Neural cell (in vitro differentiated cells): Measurements from ENCODE around the gene CMTM6. TPM values are rescaled to one million over a fixed set of nuclear protein-coding genes. Genes with fewer than 3 reads are reported as not detected.

Experiments
- H2AFZ ChIP-seq: fragments of 200-600, 300-800 bp; sonication (generic), shearing (Covaris generic); 2 replicates; pipeline ENCODE4 v1.6.0; 2014; ENCODE audit warnings: low read depth, mild to moderate bottlenecking, antibody characterized with exemption, low read length, moderate library complexity
- H3F3A ChIP-seq: fragments of 200-600 bp; shearing (Covaris generic); 2 replicates; pipeline ENCODE4 v1.6.1; 2016; ENCODE audit warnings: mild to moderate bottlenecking, moderate library complexity, mixed read lengths, antibody characterized with exemption, low read length; ENCODE audit not compliant: insufficient read depth, poor library complexity, severe bottlenecking
- H3K27ac ChIP-seq: fragments of 200-600, 300-800 bp; sonication (generic), shearing (Covaris generic); 2 replicates; pipeline ENCODE4 v1.5.1; 2014; ENCODE audit warnings: mild to moderate bottlenecking, low read length, moderate library complexity
- H3K27me3 ChIP-seq: fragments of 300-800, 200-600 bp; sonication (generic), shearing (Covaris generic); 2 replicates; pipeline ENCODE4 v1.6.0; 2014; ENCODE audit warnings: mild to moderate bottlenecking, low read depth, low read length, moderate library complexity; ENCODE audit not compliant: insufficient read depth
- H3K36me3 ChIP-seq: fragments of 300-800, 200-600 bp; sonication (generic), shearing (Covaris generic); 2 replicates; pipeline ENCODE4 v1.5.1; 2014; ENCODE audit warnings: mild to moderate bottlenecking, antibody characterized with exemption, low read length, moderate library complexity; ENCODE audit not compliant: insufficient read depth
- H3K4me2 ChIP-seq: fragments of 300-800, 200-600 bp; sonication (generic), shearing (Covaris generic); 2 replicates; pipeline ENCODE4 v1.6.0; 2014; ENCODE audit warnings: mild to moderate bottlenecking, low read length
- H3K4me3 ChIP-seq: fragments of 300-800, 200-600 bp; sonication (generic), shearing (Covaris generic); 2 replicates; pipeline ENCODE4 v1.5.1; 2014; ENCODE audit warnings: mild to moderate bottlenecking, low read length, moderate library complexity
- H3K79me2 ChIP-seq: fragments of 200-600 bp; shearing (Covaris generic); replicated peaks from 2 replicates; pipeline ENCODE4 v1.6.0; 2014; ENCODE audit warnings: mild to moderate bottlenecking, low read length, moderate library complexity; ENCODE audit not compliant: insufficient read depth
- H3K9ac ChIP-seq: fragments of 300-800, 200-600 bp; sonication (generic), shearing (Covaris generic); 2 replicates; pipeline ENCODE4 v1.6.1; 2016; ENCODE audit warnings: mild to moderate bottlenecking, low read length, mixed read lengths
- H3K9me2 ChIP-seq: fragments of 200-600 bp; shearing (Covaris generic); 2 replicates; pipeline ENCODE4 v1.6.1; 2016; ENCODE audit warnings: mild to moderate bottlenecking, low read length, mixed read lengths; ENCODE audit not compliant: insufficient read depth
- H3K9me3 ChIP-seq: fragments of 200-600, 300-800 bp; sonication (generic), shearing (Covaris generic); 2 replicates; pipeline ENCODE4 v1.6.1; 2016; ENCODE audit warnings: mild to moderate bottlenecking, mixed run types, low read length, moderate library complexity, mixed read lengths
- H4K20me1 ChIP-seq: fragments of 200-600 bp; shearing (Covaris generic); 2 replicates; pipeline ENCODE4 v1.6.1; 2016; ENCODE audit warnings: mild to moderate bottlenecking, mixed run types; ENCODE audit not compliant: insufficient read depth
- CTCF ChIP-seq: fragments of 450-650 bp; IDR thresholded peaks from 2 replicates; pipeline ENCODE4 v1.5.1; 2014; ENCODE audit warnings: antibody characterized with exemption, mild to moderate bottlenecking, moderate library complexity; ENCODE audit not compliant: poor library complexity, severe bottlenecking
- EP300 ChIP-seq: fragments of 450-650 bp; conservative IDR thresholded peaks from 2 replicates; pipeline ENCODE4 v1.6.1; 2014; ENCODE audit warnings: antibody characterized with exemption, mild to moderate bottlenecking, moderate library complexity; ENCODE audit not compliant: poor library complexity, severe bottlenecking
- EZH2 ChIP-seq: fragments of 200-600, 300-800 bp; shearing (Covaris generic), sonication (generic); IDR thresholded peaks from 2 replicates; pipeline ENCODE4 v1.6.1; 2014; ENCODE audit warnings: antibody characterized with exemption, low read length, borderline replicate concordance, mild to moderate bottlenecking; ENCODE audit not compliant: insufficient read depth, poor library complexity, severe bottlenecking
- MXI1 ChIP-seq: fragments of 450-650 bp; conservative IDR thresholded peaks from 2 replicates; pipeline ENCODE4 v1.6.1; 2014; ENCODE audit warnings: antibody characterized with exemption, mild to moderate bottlenecking; ENCODE audit not compliant: poor library complexity, severe bottlenecking
- POLR2AphosphoS5 ChIP-seq: IDR thresholded peaks from 2 replicates; pipeline ENCODE4 v1.6.1; 2012
- RAD21 ChIP-seq: fragments of 450-650 bp; conservative IDR thresholded peaks from 2 replicates; pipeline ENCODE4 v1.6.1; 2014; ENCODE audit warnings: antibody characterized with exemption, mild to moderate bottlenecking, moderate library complexity
- REST ChIP-seq: IDR thresholded peaks from 2 replicates; pipeline ENCODE4 v1.6.1; 2012; ENCODE audit warnings: borderline replicate concordance
- SMC3 ChIP-seq: fragments of 450-650 bp; conservative IDR thresholded peaks from 2 replicates; pipeline ENCODE4 v1.6.1; 2014; ENCODE audit warnings: antibody characterized with exemption, mild to moderate bottlenecking, moderate library complexity; ENCODE audit not compliant: poor library complexity
- TAF1 ChIP-seq: IDR thresholded peaks from 2 replicates; pipeline ENCODE4 v1.6.1; 2012; ENCODE audit warnings: low read depth
- polyA plus RNA-seq: library from polyadenylated mRNA; depleted of rRNA; stranded (reverse); fragments of >200 nt; gene quantifications from 2 replicates; pipeline ENCODE4 v1.2.3, GENCODE V29; 2014

The CMTM6 gene
- polyA plus RNA-seq, 1 donor from 2014 or later, result 12.8 TPM

GRCh38 chr3:32500880-32501782, 1.5 kb downstream of the CMTM6 start:
- Histone ChIP-seq H3K9ac (peak overlapping the region; percentile 74), H2AFZ (no peak overlapping the region), H3K27ac (no peak overlapping the region), H3K9me2 (no peaks in the 10 kb centered on the region), H3K4me2 (peak overlapping the region; percentile 45), H4K20me1 (no peaks in the 10 kb centered on the region), H3F3A (no peaks in the 10 kb centered on the region), H3K4me3 (peak overlapping the region; percentile 97), H3K79me2 (peaks cover 21% of the 10 kb centered on the region), H3K9me3 (no peaks in the 10 kb centered on the region), H3K36me3 (no peaks in the 10 kb centered on the region), H3K27me3 (no peaks in the 10 kb centered on the region)
- TF ChIP-seq POLR2AphosphoS5 (no peak), CTCF (no peak), MXI1 (no peak), EZH2 (no peak), SMC3 (no peak), RAD21 (no peak), REST (no peak), EP300 (no peak), TAF1 (no peak)

GRCh38 chr3:32500231-32500630, 2.4 kb downstream of the CMTM6 start:
- TF ChIP-seq EZH2 (no peak), TAF1 (no peak), REST (no peak), EP300 (no peak), MXI1 (no peak)
- Histone ChIP-seq H2AFZ (no peak overlapping the region), H3K79me2 (peaks cover 21% of the 10 kb centered on the region), H3K27ac (no peak overlapping the region), H3K27me3 (no peaks in the 10 kb centered on the region), H3K4me3 (no peak overlapping the region), H3K9me2 (no peaks in the 10 kb centered on the region), H4K20me1 (no peaks in the 10 kb centered on the region), H3K9me3 (no peaks in the 10 kb centered on the region), H3K36me3 (no peaks in the 10 kb centered on the region), H3F3A (no peaks in the 10 kb centered on the region), H3K9ac (no peak overlapping the region), H3K4me2 (no peak overlapping the region)
